Peyer's patch (tissue), 4 donors: ENCODE results near the gene TRAPPC12. TPM values are rescaled to one million over a fixed set of nuclear protein-coding genes. Genes with fewer than 3 reads are reported as not detected.
A peak's percentile ranks its signal among the peaks of the same experiment; 100 is the strongest.

Experiments
- DNase-seq, 3 donors: peaks; one replicate each; pipeline ENCODE4 v3.0.0-alpha.2; 2017 to 2019
- H3K27ac ChIP-seq, 4 donors: fragments of 200-600 bp; sonication (generic); one replicate each; pipeline ENCODE4 v1.5.1; 2016 to 2019
- H3K27me3 ChIP-seq, 2 donors: fragments of 200-600 bp; sonication (generic); one replicate each; pipeline ENCODE4 v1.5.1; 2019
- H3K36me3 ChIP-seq, 3 donors: fragments of 200-600 bp; sonication (generic); one replicate each; pipeline ENCODE4 v1.5.1; 2016 to 2019
- H3K4me1 ChIP-seq, 4 donors: fragments of 200-600 bp; sonication (generic); one replicate each; pipeline ENCODE4 v1.5.1; 2016 to 2019
- H3K4me3 ChIP-seq, 4 donors: fragments of 200-600 bp; sonication (generic); 1 replicate in 3 of 4; 2 replicates in 1 of 4; pipeline ENCODE4 v1.5.1; 2016 to 2019; ENCODE audit warnings: mild to moderate bottlenecking in 1 of 4
- H3K9me3 ChIP-seq, 4 donors: fragments of 200-600 bp; sonication (generic); one replicate each; pipeline ENCODE4 v1.5.1; 2016 to 2019; ENCODE audit warnings: mild to moderate bottlenecking in 1 of 4
- POLR2A ChIP-seq, 2 donors: fragments of 450-650 bp; IDR thresholded peaks; one replicate each; pipeline ENCODE4 v1.5.1; 2017; ENCODE audit warnings: antibody characterized with exemption in 2 of 2, mild to moderate bottlenecking in 2 of 2, moderate library complexity in 2 of 2
- total RNA-seq, 4 donors: library from RNA; depleted of rRNA; stranded (reverse); fragments of >200 nt; gene quantifications; one replicate each; pipeline ENCODE4 v1.1.0, GENCODE V29; 2016
- TF ChIP-seq, protein P1 (sequence below), 6 experiments: fragments of 450-650 bp in 4 of 6; fragments of 200-600 bp in 2 of 6; sonication (generic) in 1 of 6; IDR thresholded peaks; one replicate each; pipeline ENCODE4 v1.5.1; 2017 to 2019; ENCODE audit warnings: antibody characterized with exemption in 6 of 6, mild to moderate bottlenecking in 3 of 6, moderate library complexity in 1 of 6

TRAPPC12 gene
- total RNA-seq, 4 donors from 2014 or later: 122 to 191 (median 158) TPM

DNA sequence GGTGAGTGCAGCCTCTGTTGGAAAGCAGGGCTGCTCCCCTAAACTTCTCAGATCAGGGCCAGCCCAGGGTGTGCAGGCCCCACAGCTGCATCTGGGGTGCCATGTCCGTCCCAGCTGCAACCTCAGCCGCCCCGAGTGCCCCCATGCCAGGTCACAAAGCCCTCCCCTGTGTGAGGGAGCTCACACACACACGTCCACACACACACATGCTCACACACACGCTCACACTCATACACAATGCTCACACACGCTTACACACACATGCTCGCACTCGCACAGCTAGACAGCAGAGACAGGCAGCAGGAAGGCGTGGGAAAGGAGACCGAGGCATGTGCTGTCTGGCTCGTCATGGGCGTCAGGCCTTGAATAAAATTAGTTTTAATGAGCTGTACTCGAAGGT lies 84.5 kb downstream of the TRAPPC12 start:
- Histone ChIP-seq H3K4me1 (no peaks in the 10 kb centered on the region), H3K27me3 (no peaks in the 10 kb centered on the region), H3K4me3 (no peak overlapping the region), H3K36me3 (peaks cover 0 to 62% (median 0%) of the 10 kb centered on the region in 3 donors), H3K27ac (no peak overlapping the region), H3K9me3 (no peaks in the 10 kb centered on the region)
- no peak for TF ChIP-seq POLR2A (IDR thresholded peaks at IDR 0.05)
- TF ChIP-seq, protein P1, sequence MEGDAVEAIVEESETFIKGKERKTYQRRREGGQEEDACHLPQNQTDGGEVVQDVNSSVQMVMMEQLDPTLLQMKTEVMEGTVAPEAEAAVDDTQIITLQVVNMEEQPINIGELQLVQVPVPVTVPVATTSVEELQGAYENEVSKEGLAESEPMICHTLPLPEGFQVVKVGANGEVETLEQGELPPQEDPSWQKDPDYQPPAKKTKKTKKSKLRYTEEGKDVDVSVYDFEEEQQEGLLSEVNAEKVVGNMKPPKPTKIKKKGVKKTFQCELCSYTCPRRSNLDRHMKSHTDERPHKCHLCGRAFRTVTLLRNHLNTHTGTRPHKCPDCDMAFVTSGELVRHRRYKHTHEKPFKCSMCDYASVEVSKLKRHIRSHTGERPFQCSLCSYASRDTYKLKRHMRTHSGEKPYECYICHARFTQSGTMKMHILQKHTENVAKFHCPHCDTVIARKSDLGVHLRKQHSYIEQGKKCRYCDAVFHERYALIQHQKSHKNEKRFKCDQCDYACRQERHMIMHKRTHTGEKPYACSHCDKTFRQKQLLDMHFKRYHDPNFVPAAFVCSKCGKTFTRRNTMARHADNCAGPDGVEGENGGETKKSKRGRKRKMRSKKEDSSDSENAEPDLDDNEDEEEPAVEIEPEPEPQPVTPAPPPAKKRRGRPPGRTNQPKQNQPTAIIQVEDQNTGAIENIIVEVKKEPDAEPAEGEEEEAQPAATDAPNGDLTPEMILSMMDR (IDR thresholded peaks at IDR 0.05): no peak
- DNase-seq: peak in 1 of 3 donors; percentile 27

DNA sequence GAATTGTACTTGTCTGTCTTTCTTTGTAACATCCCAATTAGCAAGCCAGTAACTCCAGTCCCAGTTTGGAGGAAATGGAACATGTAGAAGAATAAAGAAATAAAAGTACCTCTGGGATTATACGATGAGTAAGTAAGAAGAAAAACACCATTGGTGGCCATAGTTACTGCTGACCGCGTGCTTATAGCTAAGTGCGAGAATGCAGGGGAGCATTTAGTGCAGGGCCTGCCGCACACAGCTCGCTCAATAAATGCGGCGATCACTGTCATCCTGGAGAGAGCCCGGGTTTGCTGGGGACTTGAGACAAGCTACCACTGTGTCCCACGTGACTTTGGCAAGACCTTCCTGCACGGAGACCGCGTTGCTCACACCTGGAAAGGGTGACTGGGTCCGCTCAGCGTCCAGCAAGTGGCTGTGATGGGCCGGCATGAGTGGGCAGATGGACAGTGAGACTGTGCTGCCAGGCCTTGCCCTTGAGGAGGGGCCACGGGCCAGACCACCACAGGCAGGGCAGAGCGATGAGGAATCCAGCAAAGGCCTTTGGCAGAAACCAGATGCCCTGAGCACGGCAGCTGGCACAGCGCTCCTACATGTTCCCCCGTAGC lies 85.0 kb downstream of the TRAPPC12 start:
- peak in 1 of 3 donors; percentile 34 for DNase-seq
- Histone ChIP-seq H3K36me3 (peaks cover 0 to 62% (median 0%) of the 10 kb centered on the region in 3 donors), H3K9me3 (no peaks in the 10 kb centered on the region), H3K4me1 (no peaks in the 10 kb centered on the region), H3K4me3 (no peak overlapping the region), H3K27ac (no peak overlapping the region), H3K27me3 (no peaks in the 10 kb centered on the region)
- TF ChIP-seq POLR2A (IDR thresholded peaks at IDR 0.05): no peak
- TF ChIP-seq, protein P1 (IDR thresholded peaks at IDR 0.05): no peak

DNA sequence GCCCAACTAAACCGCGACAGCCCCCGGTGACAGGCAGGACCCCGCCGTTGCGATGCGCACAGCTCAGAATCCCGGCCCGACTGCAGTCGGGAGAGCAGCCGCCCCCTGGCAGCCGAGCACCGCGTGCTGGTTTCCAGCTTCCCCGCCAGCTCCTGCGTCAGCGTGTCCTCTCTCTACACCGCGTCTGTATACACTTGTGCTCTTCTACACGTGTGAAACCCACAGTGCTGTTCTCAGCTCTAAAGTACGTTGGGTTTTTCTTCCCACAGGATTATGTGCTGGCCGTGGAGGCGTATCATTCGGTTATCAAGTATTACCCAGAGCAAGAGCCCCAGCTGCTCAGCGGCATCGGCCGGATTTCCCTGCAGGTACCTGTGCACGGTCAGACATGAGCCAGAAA lies 85.8 kb downstream of the TRAPPC12 start:
- Histone ChIP-seq H3K27me3 (no peaks in the 10 kb centered on the region), H3K4me1 (no peaks in the 10 kb centered on the region), H3K36me3 (peaks cover 0 to 68% (median 0%) of the 10 kb centered on the region in 3 donors), H3K9me3 (no peaks in the 10 kb centered on the region), H3K4me3 (no peak overlapping the region), H3K27ac (no peak overlapping the region)
- TF ChIP-seq, protein P1 (IDR thresholded peaks at IDR 0.05): no peak
- TF ChIP-seq POLR2A (IDR thresholded peaks at IDR 0.05): no peak
- DNase-seq: no peak

DNA sequence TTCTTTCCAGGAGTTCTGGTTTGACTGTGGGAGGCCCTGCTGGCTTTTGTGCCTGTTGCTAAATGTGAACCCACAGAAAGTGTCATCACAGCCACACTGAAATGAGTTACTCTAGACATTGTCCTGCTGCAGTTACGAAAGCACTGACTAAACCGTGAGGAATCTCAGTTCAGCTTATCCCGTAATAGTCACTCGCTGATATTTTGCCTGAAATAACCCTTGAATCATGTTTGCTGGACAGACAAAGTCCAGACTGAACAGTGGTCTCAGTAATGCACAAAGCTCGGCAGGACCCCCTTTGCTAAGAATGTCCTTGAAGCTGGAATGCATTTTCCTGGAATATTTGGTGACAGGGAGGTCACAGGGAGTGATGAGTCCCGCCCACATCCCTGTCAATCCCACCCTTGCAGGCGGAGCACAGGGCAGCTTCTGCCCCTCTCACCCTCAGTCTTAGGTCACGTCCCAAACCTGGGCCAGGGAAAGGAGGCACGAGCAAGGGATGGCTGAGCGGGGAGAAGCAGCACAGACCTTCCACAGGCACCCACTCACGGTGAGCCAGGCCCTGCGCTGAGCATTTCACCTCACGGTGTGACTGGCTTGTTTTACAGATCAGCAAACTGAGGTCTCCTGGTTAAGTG lies 86.5 kb downstream of the TRAPPC12 start:
- H3K36me3 ChIP-seq: peaks cover 0 to 71% (median 0%) of the 10 kb centered on the region in 3 donors
- no peak for TF ChIP-seq POLR2A (IDR thresholded peaks at IDR 0.05)
- TF ChIP-seq, protein P1 (IDR thresholded peaks at IDR 0.05): no peak
- H3K9me3 ChIP-seq: no peaks in the 10 kb centered on the region
- H3K27me3 ChIP-seq: no peaks in the 10 kb centered on the region
- no peak overlapping the region for H3K4me3 ChIP-seq
- DNase-seq: no peak
- H3K4me1 ChIP-seq: no peaks in the 10 kb centered on the region
- H3K27ac ChIP-seq: no peak overlapping the region

DNA sequence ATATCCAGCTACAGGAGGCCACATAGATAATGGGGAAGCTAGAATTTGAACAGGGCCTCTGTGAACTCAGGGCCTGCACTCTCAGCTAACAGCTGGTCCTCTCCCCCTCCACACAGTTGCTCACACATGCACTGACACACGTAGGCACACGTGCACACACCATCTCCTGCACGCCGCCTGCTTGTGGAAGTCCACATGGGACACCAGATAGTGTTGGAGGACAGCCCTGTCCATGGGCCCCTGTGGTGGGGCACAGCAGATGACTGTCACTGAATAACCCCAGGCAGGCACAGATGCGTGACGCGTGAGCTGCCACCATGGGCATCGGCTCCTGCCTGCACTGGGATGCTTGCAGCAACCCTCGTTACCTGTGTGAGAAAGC lies 87.0 kb downstream of the TRAPPC12 start:
- TF ChIP-seq POLR2A (IDR thresholded peaks at IDR 0.05): no peak
- TF ChIP-seq, protein P1 (IDR thresholded peaks at IDR 0.05): no peak
- Histone ChIP-seq H3K27me3 (no peaks in the 10 kb centered on the region), H3K4me1 (no peaks in the 10 kb centered on the region), H3K9me3 (no peaks in the 10 kb centered on the region), H3K36me3 (peaks cover 0 to 71% (median 0%) of the 10 kb centered on the region in 3 donors), H3K4me3 (no peak overlapping the region), H3K27ac (no peak overlapping the region)
- no peak for DNase-seq
